Measurements from ENCODE around the gene CCDC30.
"Not testable (repeated sequence)": the region's sequence is repeated elsewhere in the genome, so short reads cannot be mapped to it uniquely, and the experiment has no call there.

CCDC30 gene

GRCh38 chr1:42586016-42586415 lies 122.9 kb downstream of the CCDC30 start:
- Histone ChIP-seq H3K27me3 (ENCODE audit: low read depth) (no peaks in the 10 kb centered on the region), H3K9me3 (peaks cover 13% of the 10 kb centered on the region), H3K4me1 (no peaks in the 10 kb centered on the region), H3K36me3 (replicated peaks) (no peaks in the 10 kb centered on the region), H3K4me3 (no peak overlapping the region)
- DNase-seq (ENCODE audit: low spot score in 2 of 2): no peak
- in situ Hi-C loops (cut with MboI; ENCODE audit: low sequenced_read_pairs): loop anchor here (25.0 kb wide), 1 partner anchor 476 kb away; no protein-coding TSS in a partner anchor

- in situ Hi-C loops (cut with MboI; ENCODE audit: low sequenced_read_pairs): loop anchor here (25.0 kb wide), 1 partner anchor 475 kb away; no protein-coding TSS in a partner anchor
- H3K4me3 ChIP-seq: no peak overlapping the region
- H3K9me3 ChIP-seq: peaks cover 13% of the 10 kb centered on the region
- H3K36me3 ChIP-seq (replicated peaks): no peaks in the 10 kb centered on the region
- no peaks in the 10 kb centered on the region for H3K27me3 ChIP-seq (ENCODE audit: low read depth)
- DNase-seq (ENCODE audit: low spot score in 2 of 2): no peak
- no peaks in the 10 kb centered on the region for H3K4me1 ChIP-seq
Measured at GRCh38 chr1:42587753-42588152, 124.7 kb downstream of the CCDC30 start.

- Histone ChIP-seq H3K4me3 (no peak overlapping the region), H3K36me3 (replicated peaks) (no peaks in the 10 kb centered on the region), H3K4me1 (no peaks in the 10 kb centered on the region), H3K27me3 (ENCODE audit: low read depth) (peaks cover 13% of the 10 kb centered on the region), H3K9me3 (peaks cover 6% of the 10 kb centered on the region)
- in situ Hi-C loops (cut with MboI; ENCODE audit: low sequenced_read_pairs): loop anchor here (25.0 kb wide), 1 partner anchor 469 kb away; no protein-coding TSS in a partner anchor
- no peak for DNase-seq (ENCODE audit: low spot score in 2 of 2)
Measured at GRCh38 chr1:42592811-42593210, 129.7 kb downstream of the CCDC30 start.

- H3K4me1 ChIP-seq: no peaks in the 10 kb centered on the region
- H3K27me3 ChIP-seq (ENCODE audit: low read depth): peaks cover 13% of the 10 kb centered on the region
- in situ Hi-C loops (cut with MboI; ENCODE audit: low sequenced_read_pairs): loop anchor here (25.0 kb wide), 1 partner anchor 469 kb away; no protein-coding TSS in a partner anchor
- peaks cover under 1% of the 10 kb centered on the region; the same call in 1 of the 2 replicates for H3K9me3 ChIP-seq
- DNase-seq (ENCODE audit: low spot score in 2 of 2): no peak
- H3K4me3 ChIP-seq: no peak overlapping the region
- no peaks in the 10 kb centered on the region for H3K36me3 ChIP-seq (replicated peaks)
Measured at GRCh38 chr1:42593486-42594100, 130.5 kb downstream of the CCDC30 start.

GRCh38 chr1:42601472-42601871 lies 138.4 kb downstream of the CCDC30 start:
- DNase-seq (ENCODE audit: low spot score in 2 of 2): no peak
- in situ Hi-C loops (cut with MboI; ENCODE audit: low sequenced_read_pairs): no loop called here

GRCh38 chr1:42613803-42614131 lies 150.7 kb downstream of the CCDC30 start:
- Histone ChIP-seq H3K4me3 (no peak overlapping the region), H3K4me1 (peaks cover 14% of the 10 kb centered on the region), H3K9me3 (no peaks in the 10 kb centered on the region), H3K36me3 (replicated peaks) (no peaks in the 10 kb centered on the region), H3K27me3 (ENCODE audit: low read depth) (no peaks in the 10 kb centered on the region)
- no peak for DNase-seq (ENCODE audit: low spot score in 2 of 2)
- in situ Hi-C loops (cut with MboI; ENCODE audit: low sequenced_read_pairs): no loop called here

More at GRCh38 chr1:42601472-42601871, 138.4 kb downstream of the CCDC30 start:
- H3K36me3 ChIP-seq (replicated peaks): no peaks in the 10 kb centered on the region
- H3K4me1 ChIP-seq: no peaks in the 10 kb centered on the region
- H3K9me3 ChIP-seq: no peaks in the 10 kb centered on the region
- no peak overlapping the region for H3K4me3 ChIP-seq
- peaks cover 8% of the 10 kb centered on the region for H3K27me3 ChIP-seq (ENCODE audit: low read depth)

- DNase-seq (ENCODE audit: low spot score in 2 of 2): no peak
- in situ Hi-C loops (cut with MboI; ENCODE audit: low sequenced_read_pairs): no loop called here
- Histone ChIP-seq H3K27me3 (ENCODE audit: low read depth) (0 out of 2 replicates have a peak, but pooled peaks cover 2% of the 10 kb centered on the region), H3K36me3 (replicated peaks) (no peaks in the 10 kb centered on the region), H3K9me3 (no peaks in the 10 kb centered on the region), H3K4me3 (no peak overlapping the region), H3K4me1 (no peaks in the 10 kb centered on the region)
Measured at GRCh38 chr1:42618866-42619265, 155.8 kb downstream of the CCDC30 start.

- Histone ChIP-seq H3K36me3 (replicated peaks) (no peaks in the 10 kb centered on the region), H3K4me3 (no peak overlapping the region), H3K4me1 (no peaks in the 10 kb centered on the region), H3K9me3 (no peaks in the 10 kb centered on the region), H3K27me3 (ENCODE audit: low read depth) (0 out of 2 replicates have a peak, but pooled peaks cover 2% of the 10 kb centered on the region)
- in situ Hi-C loops (cut with MboI; ENCODE audit: low sequenced_read_pairs): no loop called here
- DNase-seq (ENCODE audit: low spot score in 2 of 2): no peak
Measured at GRCh38 chr1:42620307-42620706, 157.2 kb downstream of the CCDC30 start.

- in situ Hi-C loops (cut with MboI; ENCODE audit: low sequenced_read_pairs); H3K4me1 ChIP-seq; H3K36me3 ChIP-seq (replicated peaks); H3K9me3 ChIP-seq; DNase-seq (ENCODE audit: low spot score in 2 of 2); H3K27me3 ChIP-seq (ENCODE audit: low read depth); H3K4me3 ChIP-seq: not testable (repeated sequence)
Measured at GRCh38 chr1:42621180-42621579, 158.1 kb downstream of the CCDC30 start.

GRCh38 chr1:42627205-42627604 lies 164.1 kb downstream of the CCDC30 start:
- H3K4me3 ChIP-seq; H3K9me3 ChIP-seq; DNase-seq (ENCODE audit: low spot score in 2 of 2); H3K27me3 ChIP-seq (ENCODE audit: low read depth); in situ Hi-C loops (cut with MboI; ENCODE audit: low sequenced_read_pairs); H3K36me3 ChIP-seq (replicated peaks); H3K4me1 ChIP-seq: not testable (repeated sequence)

GRCh38 chr1:42639116-42639515 lies 176.0 kb downstream of the CCDC30 start:
- H3K36me3 ChIP-seq (replicated peaks): no peaks in the 10 kb centered on the region
- no peaks in the 10 kb centered on the region for H3K27me3 ChIP-seq (ENCODE audit: low read depth)
- H3K9me3 ChIP-seq: no peaks in the 10 kb centered on the region
- in situ Hi-C loops (cut with MboI; ENCODE audit: low sequenced_read_pairs): no loop called here
- H3K4me1 ChIP-seq: no peaks in the 10 kb centered on the region
- no peak for DNase-seq (ENCODE audit: low spot score in 2 of 2)
- no peak overlapping the region for H3K4me3 ChIP-seq

GRCh38 chr1:42646056-42646455 lies 183.0 kb downstream of the CCDC30 start:
- Histone ChIP-seq H3K36me3 (replicated peaks) (no peaks in the 10 kb centered on the region), H3K27me3 (ENCODE audit: low read depth) (peaks cover 11% of the 10 kb centered on the region), H3K4me1 (no peaks in the 10 kb centered on the region), H3K4me3 (no peak overlapping the region), H3K9me3 (no peaks in the 10 kb centered on the region)
- in situ Hi-C loops (cut with MboI; ENCODE audit: low sequenced_read_pairs): no loop called here
- DNase-seq (ENCODE audit: low spot score in 2 of 2): no peak

GRCh38 chr1:42657201-42657600 lies 194.1 kb downstream of the CCDC30 start:
- in situ Hi-C loops (cut with MboI; ENCODE audit: low sequenced_read_pairs): no loop called here
- no peak overlapping the region for H3K4me3 ChIP-seq
- no peaks in the 10 kb centered on the region; the same call in 1 of the 2 replicates for H3K27me3 ChIP-seq (ENCODE audit: low read depth)
- H3K36me3 ChIP-seq (replicated peaks): peaks cover 26% of the 10 kb centered on the region
- DNase-seq (ENCODE audit: low spot score in 2 of 2): no peak
- peaks cover 15% of the 10 kb centered on the region for H3K4me1 ChIP-seq
- no peaks in the 10 kb centered on the region for H3K9me3 ChIP-seq

- Histone ChIP-seq H3K36me3 (replicated peaks) (peaks cover 35% of the 10 kb centered on the region), H3K9me3 (no peaks in the 10 kb centered on the region), H3K4me3 (peak within 1 kb of the TSS; percentile 65), H3K27me3 (ENCODE audit: low read depth) (no peaks in the 10 kb centered on the region; the same call in 1 of the 2 replicates), H3K4me1 (peaks cover 15% of the 10 kb centered on the region)
- in situ Hi-C loops (cut with MboI; ENCODE audit: low sequenced_read_pairs): no loop called here
- DNase-seq (ENCODE audit: low spot score in 2 of 2): peak; percentile 92 to 96
Measured at GRCh38 chr1:42657981-42658876, 195.1 kb downstream of the CCDC30 start, which contains the start of gene PPIH. Gene PPIH, plus strand, starts transcription at chr1:42658423. Its CDS starts 24 bp downstream, at chr1:42658447.
